Sigmoid colon (tissue), 4 donors: ENCODE data around the gene CHCHD4.

Experiments used
- EP300 ChIP-seq, 4 donors: sonication (generic); formaldehyde crosslinking; IDR thresholded peaks; one replicate each; pipeline ENCODE4 v1.6.1; 2017; ENCODE audit warnings: antibody characterized with exemption in 4 of 4
- POLR2A ChIP-seq, 2 donors: fragments of 450-650 bp; IDR thresholded peaks; one replicate each; pipeline ENCODE4 v1.6.1; 2016; ENCODE audit warnings: antibody characterized with exemption in 2 of 2, mild to moderate bottlenecking in 2 of 2, moderate library complexity in 2 of 2
- POLR2AphosphoS5 ChIP-seq, 4 donors: sonication (generic); formaldehyde crosslinking; IDR thresholded peaks; one replicate each; pipeline ENCODE4 v1.6.1; 2017; ENCODE audit warnings: antibody characterized with exemption in 4 of 4
- TF ChIP-seq, protein P1 (sequence below), 4 experiments: fragments of 450-650 bp in 3 of 4; fragments of 200-600 bp in 1 of 4; IDR thresholded peaks; one replicate each; pipeline ENCODE4 v1.5.1; 2016 to 2019; ENCODE audit warnings: antibody characterized with exemption in 4 of 4, mild to moderate bottlenecking in 3 of 4, moderate library complexity in 2 of 4

DNA sequence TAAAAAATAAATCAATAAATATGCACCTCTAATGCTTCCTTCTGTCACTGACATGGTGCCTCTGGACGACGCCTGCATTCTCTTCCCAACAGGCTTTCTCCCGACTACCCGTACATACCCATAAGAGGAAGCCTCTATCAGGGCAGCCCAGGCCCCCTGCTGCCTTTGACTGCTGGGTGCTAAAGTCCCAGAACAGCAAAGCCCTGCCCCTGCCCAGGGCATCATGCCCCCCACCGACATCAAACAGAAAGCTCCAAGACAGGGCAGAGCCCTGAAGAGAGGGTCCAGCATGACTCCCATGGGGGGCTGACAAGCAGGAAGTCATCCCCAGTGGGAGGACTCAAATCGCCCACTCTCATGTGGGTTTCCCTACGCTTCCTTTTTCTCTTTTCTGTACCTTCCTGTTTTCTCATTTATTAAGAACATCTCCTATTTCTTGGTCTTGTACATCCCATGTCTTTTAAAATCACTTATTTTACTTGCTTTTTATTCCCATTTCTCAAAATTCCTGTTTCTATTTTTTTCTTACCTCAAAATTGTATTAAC lies 30.3 kb upstream of the CHCHD4 start:
- TF ChIP-seq, protein P1, sequence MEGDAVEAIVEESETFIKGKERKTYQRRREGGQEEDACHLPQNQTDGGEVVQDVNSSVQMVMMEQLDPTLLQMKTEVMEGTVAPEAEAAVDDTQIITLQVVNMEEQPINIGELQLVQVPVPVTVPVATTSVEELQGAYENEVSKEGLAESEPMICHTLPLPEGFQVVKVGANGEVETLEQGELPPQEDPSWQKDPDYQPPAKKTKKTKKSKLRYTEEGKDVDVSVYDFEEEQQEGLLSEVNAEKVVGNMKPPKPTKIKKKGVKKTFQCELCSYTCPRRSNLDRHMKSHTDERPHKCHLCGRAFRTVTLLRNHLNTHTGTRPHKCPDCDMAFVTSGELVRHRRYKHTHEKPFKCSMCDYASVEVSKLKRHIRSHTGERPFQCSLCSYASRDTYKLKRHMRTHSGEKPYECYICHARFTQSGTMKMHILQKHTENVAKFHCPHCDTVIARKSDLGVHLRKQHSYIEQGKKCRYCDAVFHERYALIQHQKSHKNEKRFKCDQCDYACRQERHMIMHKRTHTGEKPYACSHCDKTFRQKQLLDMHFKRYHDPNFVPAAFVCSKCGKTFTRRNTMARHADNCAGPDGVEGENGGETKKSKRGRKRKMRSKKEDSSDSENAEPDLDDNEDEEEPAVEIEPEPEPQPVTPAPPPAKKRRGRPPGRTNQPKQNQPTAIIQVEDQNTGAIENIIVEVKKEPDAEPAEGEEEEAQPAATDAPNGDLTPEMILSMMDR (IDR thresholded peaks at IDR 0.05): no peak
- TF ChIP-seq POLR2AphosphoS5 (IDR thresholded peaks at IDR 0.05) (no peak), POLR2A (IDR thresholded peaks at IDR 0.05) (no peak), EP300 (IDR thresholded peaks at IDR 0.05) (no peak)
